Lung (tissue), 12 donors: ENCODE results near the gene PTPRT. TPM values are rescaled to one million over a fixed set of nuclear protein-coding genes. Genes with fewer than 3 reads are reported as not detected.

Source experiments
- ATAC-seq: fragments of 200-7000 bp; cut with Tn5 transposase; one replicate; pipeline ENCODE4 v1.9.1; 2020; ENCODE audit warnings: moderate number of reproducible peaks; ENCODE audit not compliant: insufficient read depth, low FRiP score
- DNase-seq, 3 donors: peaks; one replicate each; pipeline ENCODE4 v3.0.0-alpha.2; 2013 to 2017
- H3K27ac ChIP-seq, 2 donors: one replicate each; pipeline ENCODE4 v1.5.1; 2013; ENCODE audit warnings: mild to moderate bottlenecking in 2 of 2, moderate library complexity in 2 of 2, control low read depth in 1 of 2, inconsistent platforms in 1 of 2, low read depth in 1 of 2, low read length in 1 of 2
- H3K27me3 ChIP-seq, 3 donors: one replicate each; pipeline ENCODE4 v1.5.1; 2013; ENCODE audit warnings: low read length in 2 of 3; ENCODE audit not compliant: control insufficient read depth in 3 of 3, insufficient read depth in 3 of 3
- H3K36me3 ChIP-seq, 4 donors: one replicate each; pipeline ENCODE4 v1.5.1; 2013; ENCODE audit warnings: low read length in 4 of 4, mild to moderate bottlenecking in 1 of 4, moderate library complexity in 1 of 4; ENCODE audit not compliant: control insufficient read depth in 4 of 4, insufficient read depth in 4 of 4
- H3K4me1 ChIP-seq, 5 donors: one replicate each; pipeline ENCODE4 v1.5.1; 2013; ENCODE audit warnings: low read length in 5 of 5, mild to moderate bottlenecking in 2 of 5, moderate library complexity in 1 of 5; ENCODE audit not compliant: control insufficient read depth in 5 of 5, insufficient read depth in 5 of 5
- H3K4me3 ChIP-seq: one replicate; pipeline ENCODE4 v1.5.1; 2013; ENCODE audit warnings: mild to moderate bottlenecking, control low read depth, moderate library complexity
- H3K9ac ChIP-seq, 2 donors: one replicate each; pipeline ENCODE4 v1.5.1; 2013; ENCODE audit warnings: low read length in 2 of 2, control low read depth in 1 of 2; ENCODE audit not compliant: insufficient read depth in 1 of 2
- H3K9me3 ChIP-seq, 4 donors: one replicate each; pipeline ENCODE4 v1.5.1; 2013; ENCODE audit warnings: low read length in 3 of 4, mild to moderate bottlenecking in 1 of 4, moderate library complexity in 1 of 4; ENCODE audit not compliant: control insufficient read depth in 4 of 4, insufficient read depth in 3 of 4
- WGBS, 2 donors: extraction: QIAGEN DNeasy Blood & Tissue Kit; methylation state at CpG; one replicate each; pipeline ENCODE4 v1.1.7; 2013; 5-methylcytosine and 5-hydroxymethylcytosine counted together
- polyA plus RNA-seq, 2 donors: library from polyadenylated mRNA; stranded (reverse); fragments of 200-250 nt; gene quantifications; one replicate each; pipeline ENCODE4 v1.2.1, GENCODE V29; 2013
- total RNA-seq, 2 donors: library from RNA; depleted of rRNA in 1 of 2; stranded (reverse); fragments of >200 nt in 1 of 2; gene quantifications; one replicate each; pipeline ENCODE4 v1.2.1, GENCODE V29; 2014 to 2021
- TF ChIP-seq, protein P1 (sequence below): IDR thresholded peaks from 2 replicates; pipeline ENCODE4 v1.5.1; 2012; ENCODE audit warnings: mild to moderate bottlenecking; ENCODE audit errors: control extremely low read depth, extremely low read depth
- donor health status: control.
- donor health status: control.
- donor health status: Bipolar disorder and iron deficiency.
- donor health status: healthy.
- donor health status: DM: yes; HTN: yes; CAD: no.

PTPRT gene
- total and polyA plus RNA-seq, 4 donors = 0.37 to 13.8 (median 6.1) TPM

GRCh38 chr20:42589976-42590639 lies 599.6 kb downstream of the PTPRT start:
- WGBS, 2 donors = 68 to 72% methylated on average over 2 of the region's 2 CpGs
- Histone ChIP-seq H3K4me3 (no peak overlapping the region), H3K9ac (no peak overlapping the region), H3K9me3 (no peaks in the 10 kb centered on the region), H3K36me3 (no peaks in the 10 kb centered on the region), H3K4me1 (no peaks in the 10 kb centered on the region), H3K27ac (no peak overlapping the region), H3K27me3 (peaks cover 0 to 2% (median 0%) of the 10 kb centered on the region in 3 donors)
- no peak for DNase-seq
- no peak for ATAC-seq
- TF ChIP-seq, protein P1, sequence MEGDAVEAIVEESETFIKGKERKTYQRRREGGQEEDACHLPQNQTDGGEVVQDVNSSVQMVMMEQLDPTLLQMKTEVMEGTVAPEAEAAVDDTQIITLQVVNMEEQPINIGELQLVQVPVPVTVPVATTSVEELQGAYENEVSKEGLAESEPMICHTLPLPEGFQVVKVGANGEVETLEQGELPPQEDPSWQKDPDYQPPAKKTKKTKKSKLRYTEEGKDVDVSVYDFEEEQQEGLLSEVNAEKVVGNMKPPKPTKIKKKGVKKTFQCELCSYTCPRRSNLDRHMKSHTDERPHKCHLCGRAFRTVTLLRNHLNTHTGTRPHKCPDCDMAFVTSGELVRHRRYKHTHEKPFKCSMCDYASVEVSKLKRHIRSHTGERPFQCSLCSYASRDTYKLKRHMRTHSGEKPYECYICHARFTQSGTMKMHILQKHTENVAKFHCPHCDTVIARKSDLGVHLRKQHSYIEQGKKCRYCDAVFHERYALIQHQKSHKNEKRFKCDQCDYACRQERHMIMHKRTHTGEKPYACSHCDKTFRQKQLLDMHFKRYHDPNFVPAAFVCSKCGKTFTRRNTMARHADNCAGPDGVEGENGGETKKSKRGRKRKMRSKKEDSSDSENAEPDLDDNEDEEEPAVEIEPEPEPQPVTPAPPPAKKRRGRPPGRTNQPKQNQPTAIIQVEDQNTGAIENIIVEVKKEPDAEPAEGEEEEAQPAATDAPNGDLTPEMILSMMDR = no peak

DNA sequence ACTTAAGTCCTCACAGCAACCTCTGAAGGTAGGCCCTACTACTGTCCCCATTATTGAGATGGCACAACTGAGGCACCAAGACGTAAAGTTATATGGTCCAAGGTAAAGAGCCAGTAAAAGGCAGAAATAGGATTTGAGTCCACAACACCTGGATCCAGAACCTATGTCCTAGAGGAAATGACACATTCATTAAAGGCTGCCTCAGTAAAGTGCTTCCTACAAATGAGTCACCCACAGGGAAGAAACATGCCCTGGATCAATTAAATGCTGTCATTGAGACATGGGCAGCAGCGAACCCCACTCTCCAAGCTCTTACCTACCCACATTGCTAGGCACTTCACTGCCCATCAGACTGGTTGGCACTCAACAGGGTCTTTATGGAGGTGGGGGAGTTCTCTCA lies 600.9 kb downstream of the PTPRT start:
- H3K36me3 ChIP-seq = no peaks in the 10 kb centered on the region
- H3K4me3 ChIP-seq = no peak overlapping the region
- H3K9me3 ChIP-seq = no peaks in the 10 kb centered on the region
- H3K27me3 ChIP-seq = peaks cover 0 to 2% (median 0%) of the 10 kb centered on the region in 3 donors
- ATAC-seq (no peak), DNase-seq (no peak)
- 84 to 89% methylated on average over 2 of the region's 2 CpGs for WGBS, 2 donors
- no peaks in the 10 kb centered on the region for H3K4me1 ChIP-seq
- no peak overlapping the region for H3K27ac ChIP-seq
- TF ChIP-seq, protein P1 = no peak
- no peak overlapping the region for H3K9ac ChIP-seq

GRCh38 chr20:42587427-42587826 lies 602.3 kb downstream of the PTPRT start:
- DNase-seq = no peak
- 67 to 80% methylated on average over 7 of the region's 7 CpGs for WGBS, 2 donors
- TF ChIP-seq, protein P1 = no peak

GRCh38 chr20:42581311-42581710 lies 608.4 kb downstream of the PTPRT start:
- no peak overlapping the region for H3K27ac ChIP-seq
- no peaks in the 10 kb centered on the region for H3K4me1 ChIP-seq
- no peaks in the 10 kb centered on the region for H3K27me3 ChIP-seq
- TF ChIP-seq, protein P1 = no peak
- H3K4me3 ChIP-seq = no peak overlapping the region
- DNase-seq (no peak), ATAC-seq (no peak)
- H3K36me3 ChIP-seq = no peaks in the 10 kb centered on the region
- no peak overlapping the region for H3K9ac ChIP-seq
- H3K9me3 ChIP-seq = peaks cover 0 to 6% (median 0%) of the 10 kb centered on the region in 4 donors
- 74 to 82% methylated on average over 3 of the region's 3 CpGs for WGBS, 2 donors

More at GRCh38 chr20:42587427-42587826, 602.3 kb downstream of the PTPRT start:
- H3K9ac ChIP-seq = no peak overlapping the region
- no peak overlapping the region for H3K27ac ChIP-seq
- H3K36me3 ChIP-seq = no peaks in the 10 kb centered on the region
- H3K9me3 ChIP-seq = no peaks in the 10 kb centered on the region
- no peak for ATAC-seq
- H3K4me3 ChIP-seq = no peak overlapping the region
- peaks cover 0 to 2% (median 0%) of the 10 kb centered on the region in 3 donors for H3K27me3 ChIP-seq
- no peaks in the 10 kb centered on the region for H3K4me1 ChIP-seq
